ENCODE results near the gene FCER1G.
"Not testable (repeated sequence)": the region's sequence is repeated elsewhere in the genome, so short reads cannot be mapped to it uniquely, and the experiment has no call there.

FCER1G gene

GRCh38 chr1:161235957-161236775 is 21.1 kb downstream of the FCER1G start:
- FAIRE-seq: no peak

- FAIRE-seq: no peak
Observed at GRCh38 chr1:161238039-161238473, 23.0 kb downstream of the FCER1G start, which contains the start of gene NR1I3. Gene NR1I3, minus strand, starts transcription at chr1:161238203. Its CDS starts 1,638 bp downstream, at chr1:161236565.

GRCh38 chr1:161241682-161242081 is 26.6 kb downstream of the FCER1G start:
- no peak for FAIRE-seq

GRCh38 chr1:161242313-161242712 is 27.2 kb downstream of the FCER1G start:
- no peak for FAIRE-seq

GRCh38 chr1:161244888-161245287 is 29.8 kb downstream of the FCER1G start:
- no peak for FAIRE-seq

GRCh38 chr1:161250100-161250499 is 35.0 kb downstream of the FCER1G start:
- FAIRE-seq: not testable (repeated sequence)

GRCh38 chr1:161250829-161251228 is 35.7 kb downstream of the FCER1G start:
- no peak for FAIRE-seq

- no peak for FAIRE-seq
Observed at GRCh38 chr1:161251579-161251978, 36.5 kb downstream of the FCER1G start.

GRCh38 chr1:161255302-161255701 is 40.2 kb downstream of the FCER1G start:
- not testable (repeated sequence) for FAIRE-seq

GRCh38 chr1:161255955-161256520 is 40.9 kb downstream of the FCER1G start:
- FAIRE-seq: not testable (repeated sequence)

GRCh38 chr1:161257109-161257508 is 42.0 kb downstream of the FCER1G start:
- not testable (repeated sequence) for FAIRE-seq

GRCh38 chr1:161258439-161259344 is 43.6 kb downstream of the FCER1G start, which contains the start of gene PCP4L1:
Gene PCP4L1, plus strand, starts transcription at chr1:161258745. Its CDS starts 230 bp downstream, at chr1:161258975.
- FAIRE-seq: no peak

- no peak for FAIRE-seq
Observed at GRCh38 chr1:161259345-161259702, 44.2 kb downstream of the FCER1G start.

GRCh38 chr1:161259765-161260164 is 44.7 kb downstream of the FCER1G start:
- FAIRE-seq: no peak

GRCh38 chr1:161260376-161261260 is 45.5 kb downstream of the FCER1G start:
- FAIRE-seq: no peak

GRCh38 chr1:161261261-161262235 is 46.5 kb downstream of the FCER1G start:
- no peak for FAIRE-seq

- FAIRE-seq: no peak
Observed at GRCh38 chr1:161265305-161265704, 50.2 kb downstream of the FCER1G start.

GRCh38 chr1:161266202-161266601 is 51.1 kb downstream of the FCER1G start:
- no peak for FAIRE-seq

- FAIRE-seq: no peak
Observed at GRCh38 chr1:161266836-161267235, 51.7 kb downstream of the FCER1G start.

GRCh38 chr1:161267321-161267720 is 52.2 kb downstream of the FCER1G start:
- FAIRE-seq: no peak

All from endometrium (tissue), 2 donors.